Lung (tissue), 12 donors: ENCODE measurements around the gene ACSS2. TPM values are rescaled to one million over a fixed set of nuclear protein-coding genes. Genes with fewer than 3 reads are reported as not detected.

ENCODE experiments used
- ATAC-seq: fragments of 200-7000 bp; cut with Tn5 transposase; one replicate; pipeline ENCODE4 v1.9.1; 2020; ENCODE audit warnings: moderate number of reproducible peaks; ENCODE audit not compliant: insufficient read depth, low FRiP score
- DNase-seq, 3 donors: peaks; one replicate each; pipeline ENCODE4 v3.0.0-alpha.2; 2013 to 2017
- H3K27ac ChIP-seq, 2 donors: one replicate each; pipeline ENCODE4 v1.5.1; 2013; ENCODE audit warnings: mild to moderate bottlenecking in 2 of 2, moderate library complexity in 2 of 2, control low read depth in 1 of 2, inconsistent platforms in 1 of 2, low read depth in 1 of 2, low read length in 1 of 2
- H3K27me3 ChIP-seq, 3 donors: one replicate each; pipeline ENCODE4 v1.5.1; 2013; ENCODE audit warnings: low read length in 2 of 3; ENCODE audit not compliant: control insufficient read depth in 3 of 3, insufficient read depth in 3 of 3
- H3K36me3 ChIP-seq, 4 donors: one replicate each; pipeline ENCODE4 v1.5.1; 2013; ENCODE audit warnings: low read length in 4 of 4, mild to moderate bottlenecking in 1 of 4, moderate library complexity in 1 of 4; ENCODE audit not compliant: control insufficient read depth in 4 of 4, insufficient read depth in 4 of 4
- H3K4me1 ChIP-seq, 5 donors: one replicate each; pipeline ENCODE4 v1.5.1; 2013; ENCODE audit warnings: low read length in 5 of 5, mild to moderate bottlenecking in 2 of 5, moderate library complexity in 1 of 5; ENCODE audit not compliant: control insufficient read depth in 5 of 5, insufficient read depth in 5 of 5
- H3K4me3 ChIP-seq: one replicate; pipeline ENCODE4 v1.5.1; 2013; ENCODE audit warnings: mild to moderate bottlenecking, control low read depth, moderate library complexity
- H3K9ac ChIP-seq, 2 donors: one replicate each; pipeline ENCODE4 v1.5.1; 2013; ENCODE audit warnings: low read length in 2 of 2, control low read depth in 1 of 2; ENCODE audit not compliant: insufficient read depth in 1 of 2
- H3K9me3 ChIP-seq, 4 donors: one replicate each; pipeline ENCODE4 v1.5.1; 2013; ENCODE audit warnings: low read length in 3 of 4, mild to moderate bottlenecking in 1 of 4, moderate library complexity in 1 of 4; ENCODE audit not compliant: control insufficient read depth in 4 of 4, insufficient read depth in 3 of 4
- WGBS, 2 donors: extraction: QIAGEN DNeasy Blood & Tissue Kit; methylation state at CpG; one replicate each; pipeline ENCODE4 v1.1.7; 2013; 5-methylcytosine and 5-hydroxymethylcytosine counted together
- polyA plus RNA-seq, 2 donors: library from polyadenylated mRNA; stranded (reverse); fragments of 200-250 nt; gene quantifications; one replicate each; pipeline ENCODE4 v1.2.1, GENCODE V29; 2013
- total RNA-seq, 2 donors: library from RNA; depleted of rRNA in 1 of 2; stranded (reverse); fragments of >200 nt in 1 of 2; gene quantifications; one replicate each; pipeline ENCODE4 v1.2.1, GENCODE V29; 2014 to 2021
- TF ChIP-seq, protein P1 (sequence below): IDR thresholded peaks from 2 replicates; pipeline ENCODE4 v1.5.1; 2012; ENCODE audit warnings: mild to moderate bottlenecking; ENCODE audit errors: control extremely low read depth, extremely low read depth
- donor health status: control.
- donor health status: control.
- donor health status: Bipolar disorder and iron deficiency.
- donor health status: healthy.
- donor health status: DM: yes; HTN: yes; CAD: no.

ACSS2 gene
- total and polyA plus RNA-seq, 4 donors, result 69.7 to 300 (median 161) TPM

DNA sequence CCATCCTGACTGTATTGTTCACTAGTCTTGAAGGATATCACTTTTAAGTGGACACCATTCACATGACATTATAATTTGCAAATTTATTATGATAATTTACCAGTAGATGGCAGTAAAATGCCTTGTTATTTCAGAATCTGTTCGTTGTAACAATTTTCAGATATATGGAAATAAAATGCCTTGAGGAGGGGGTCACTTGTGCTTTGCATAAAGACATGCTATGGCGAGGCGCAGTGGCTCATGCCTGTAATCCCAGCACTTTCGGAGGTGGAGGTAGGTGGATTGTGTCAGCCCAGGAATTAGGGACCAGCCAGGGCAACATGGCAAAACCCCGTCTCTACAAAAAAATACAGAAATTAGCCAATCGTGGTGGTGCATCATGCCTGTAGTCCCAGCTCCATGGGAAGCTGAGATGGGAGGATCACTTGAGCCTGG is 41.9 kb upstream of the ACSS2 start:
- no peaks in the 10 kb centered on the region for H3K27me3 ChIP-seq
- DNase-seq, result peak in 2 of 3 donors; percentile 61 to 66
- no peaks in the 10 kb centered on the region for H3K36me3 ChIP-seq
- no peak for ATAC-seq
- 41 to 52% methylated on average over 6 of the region's 6 CpGs for WGBS, 2 donors
- no peaks in the 10 kb centered on the region for H3K4me1 ChIP-seq
- TF ChIP-seq, protein P1, sequence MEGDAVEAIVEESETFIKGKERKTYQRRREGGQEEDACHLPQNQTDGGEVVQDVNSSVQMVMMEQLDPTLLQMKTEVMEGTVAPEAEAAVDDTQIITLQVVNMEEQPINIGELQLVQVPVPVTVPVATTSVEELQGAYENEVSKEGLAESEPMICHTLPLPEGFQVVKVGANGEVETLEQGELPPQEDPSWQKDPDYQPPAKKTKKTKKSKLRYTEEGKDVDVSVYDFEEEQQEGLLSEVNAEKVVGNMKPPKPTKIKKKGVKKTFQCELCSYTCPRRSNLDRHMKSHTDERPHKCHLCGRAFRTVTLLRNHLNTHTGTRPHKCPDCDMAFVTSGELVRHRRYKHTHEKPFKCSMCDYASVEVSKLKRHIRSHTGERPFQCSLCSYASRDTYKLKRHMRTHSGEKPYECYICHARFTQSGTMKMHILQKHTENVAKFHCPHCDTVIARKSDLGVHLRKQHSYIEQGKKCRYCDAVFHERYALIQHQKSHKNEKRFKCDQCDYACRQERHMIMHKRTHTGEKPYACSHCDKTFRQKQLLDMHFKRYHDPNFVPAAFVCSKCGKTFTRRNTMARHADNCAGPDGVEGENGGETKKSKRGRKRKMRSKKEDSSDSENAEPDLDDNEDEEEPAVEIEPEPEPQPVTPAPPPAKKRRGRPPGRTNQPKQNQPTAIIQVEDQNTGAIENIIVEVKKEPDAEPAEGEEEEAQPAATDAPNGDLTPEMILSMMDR, result peak; percentile 12
- H3K9ac ChIP-seq, result no peak overlapping the region
- H3K4me3 ChIP-seq, result no peak overlapping the region
- H3K27ac ChIP-seq, result no peak overlapping the region
- no peaks in the 10 kb centered on the region for H3K9me3 ChIP-seq

DNA sequence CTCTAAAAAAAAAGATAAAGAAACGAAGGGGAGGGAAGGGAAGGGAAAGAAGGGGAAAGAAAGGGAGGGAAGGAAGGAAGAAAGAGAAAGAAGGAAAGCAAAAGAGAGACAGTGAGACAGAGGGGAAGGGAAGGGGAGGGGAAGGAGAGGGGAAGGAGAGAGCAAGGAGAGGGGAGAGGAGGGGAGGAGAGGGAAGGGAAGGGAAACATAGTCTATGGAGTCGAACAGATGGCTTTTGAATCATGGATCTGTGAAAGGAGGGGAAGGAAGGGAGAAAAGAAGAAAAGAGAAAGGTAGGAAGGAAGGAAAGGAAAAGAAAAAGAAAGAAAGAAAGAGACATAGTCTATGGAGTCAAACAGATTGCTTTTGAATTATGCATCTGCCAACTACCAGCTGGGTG is 34.3 kb upstream of the ACSS2 start:
- H3K4me1 ChIP-seq, result no peaks in the 10 kb centered on the region
- H3K9ac ChIP-seq, result no peak overlapping the region
- H3K4me3 ChIP-seq, result no peak overlapping the region
- peaks cover 0 to 3% (median under 1%) of the 10 kb centered on the region in 4 donors for H3K36me3 ChIP-seq
- 73 to 81% methylated on average over 2 of the region's 2 CpGs for WGBS, 2 donors
- H3K27ac ChIP-seq, result no peak overlapping the region
- no peaks in the 10 kb centered on the region for H3K9me3 ChIP-seq
- H3K27me3 ChIP-seq, result no peaks in the 10 kb centered on the region
- TF ChIP-seq, protein P1, result no peak
- DNase-seq (no peak), ATAC-seq (no peak)

DNA sequence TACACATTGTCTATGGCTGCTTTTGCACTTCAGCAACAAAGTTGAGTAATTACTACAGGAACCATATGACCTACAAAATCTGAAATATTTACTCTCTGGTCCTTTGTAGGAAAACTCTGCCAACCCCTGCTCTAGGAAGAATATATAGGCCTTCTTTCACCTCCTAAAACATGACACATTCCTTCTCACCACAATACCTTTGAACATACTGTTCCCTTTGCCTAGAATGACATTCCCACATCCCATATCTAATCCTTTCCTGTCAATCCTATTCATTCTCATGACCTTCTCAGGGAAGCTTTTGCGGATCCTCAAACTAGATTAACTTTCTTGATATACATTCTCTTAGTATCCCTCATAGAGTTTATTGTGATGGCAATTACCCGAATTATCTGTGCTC is 33.0 kb upstream of the ACSS2 start:
- H3K27me3 ChIP-seq, result no peaks in the 10 kb centered on the region
- ATAC-seq, result no peak
- H3K4me1 ChIP-seq, result no peaks in the 10 kb centered on the region
- WGBS, 2 donors, result 96 to 99% methylated on average over 2 of the region's 2 CpGs
- no peak overlapping the region for H3K4me3 ChIP-seq
- H3K36me3 ChIP-seq, result peaks cover 3 to 4% (median 4%) of the 10 kb centered on the region in 4 donors
- H3K9me3 ChIP-seq, result no peaks in the 10 kb centered on the region
- H3K27ac ChIP-seq, result no peak overlapping the region
- TF ChIP-seq, protein P1, result no peak
- no peak for DNase-seq
- no peak overlapping the region for H3K9ac ChIP-seq

DNA sequence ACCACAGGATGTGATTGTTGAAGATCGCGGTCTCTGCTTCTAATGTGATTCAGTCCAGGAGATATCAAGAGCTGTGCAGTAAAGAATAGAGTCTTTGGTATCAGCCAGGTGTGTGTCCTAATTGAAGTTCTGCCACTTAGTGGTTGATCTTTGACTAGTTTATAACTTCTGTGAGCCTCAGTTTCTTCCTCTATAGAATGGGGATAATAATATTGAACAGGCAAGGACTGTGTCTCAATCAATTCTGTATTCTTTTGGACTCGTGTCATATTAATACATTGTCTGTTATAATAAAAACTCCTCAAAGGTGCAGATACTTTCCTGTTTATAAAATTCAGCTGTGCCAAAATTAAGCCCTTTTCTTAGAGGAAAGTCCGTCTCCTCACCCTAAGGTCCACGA is 27.8 kb upstream of the ACSS2 start:
- DNase-seq, result no peak
- TF ChIP-seq, protein P1, result no peak
- H3K4me3 ChIP-seq, result no peak overlapping the region
- no peak overlapping the region for H3K9ac ChIP-seq
- H3K27me3 ChIP-seq, result no peaks in the 10 kb centered on the region
- no peak overlapping the region for H3K27ac ChIP-seq
- WGBS, 2 donors, result 93 to 95% methylated on average over 5 of the region's 5 CpGs
- no peaks in the 10 kb centered on the region for H3K9me3 ChIP-seq
- H3K4me1 ChIP-seq, result no peaks in the 10 kb centered on the region
- H3K36me3 ChIP-seq, result peaks cover 5 to 15% (median 12%) of the 10 kb centered on the region in 4 donors
- no peak for ATAC-seq
